IPS DF 6.9 (cell line): ENCODE data around the gene CYP4X1.
"Not testable (repeated sequence)": the region's sequence is repeated elsewhere in the genome, so short reads cannot be mapped to it uniquely, and the experiment has no call there.

Source experiments
- DNase-seq: peaks from one replicate; pipeline ENCODE4 v3.0.0-alpha.2; 2013; ENCODE audit warnings: low read depth, low spot score
- H3K27ac ChIP-seq: one replicate; pipeline ENCODE4 v1.5.1; 2013; ENCODE audit warnings: low read length, control low read depth
- H3K27me3 ChIP-seq: 2 replicates; pipeline ENCODE4 v1.6.1; 2013; ENCODE audit warnings: mild to moderate bottlenecking, low read length; ENCODE audit not compliant: control insufficient read depth, insufficient read depth
- H3K36me3 ChIP-seq: 2 replicates; pipeline ENCODE4 v1.6.1; 2013; ENCODE audit warnings: low read length; ENCODE audit not compliant: control insufficient read depth, insufficient read depth
- H3K4me1 ChIP-seq: 2 replicates; pipeline ENCODE4 v1.6.1; 2013; ENCODE audit warnings: low read length; ENCODE audit not compliant: control insufficient read depth, insufficient read depth
- H3K4me3 ChIP-seq: 2 replicates; pipeline ENCODE4 v1.5.1; 2013; ENCODE audit warnings: mild to moderate bottlenecking, low read length
- H3K9me3 ChIP-seq: 2 replicates; pipeline ENCODE4 v1.6.1; 2013; ENCODE audit warnings: low read length, inconsistent platforms; ENCODE audit not compliant: control insufficient read depth, insufficient read depth
- WGBS: extraction: QIAGEN DNeasy Blood & Tissue Kit; methylation state at CpG from one replicate; pipeline ENCODE4 v1.1.7; 2013; ENCODE audit warnings: mixed read lengths, missing lambda C conversion rate; ENCODE audit not compliant: insufficient read length, insufficient coverage; 5-methylcytosine and 5-hydroxymethylcytosine counted together

CYP4X1 gene

DNA sequence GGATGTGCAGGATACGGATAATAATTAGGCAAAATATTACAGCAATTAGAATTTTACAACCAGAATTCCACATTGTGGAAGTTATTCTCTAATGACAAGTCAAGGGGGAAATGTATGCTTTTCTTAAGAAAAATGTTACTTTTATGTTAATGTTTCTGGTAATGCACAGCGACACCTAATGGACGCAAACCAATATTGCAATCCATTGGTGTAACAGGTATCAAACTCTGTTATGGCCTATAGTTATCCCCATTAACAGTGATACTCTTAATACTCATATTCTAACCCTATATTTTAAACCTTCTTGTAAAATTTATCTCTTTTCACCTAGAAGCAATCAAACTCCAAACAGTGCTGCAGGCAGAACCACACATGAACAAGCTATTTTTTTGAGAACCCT is 65.9 kb downstream of the CYP4X1 start:
- not testable (repeated sequence) for H3K4me3 ChIP-seq, H3K9me3 ChIP-seq, H3K36me3 ChIP-seq, DNase-seq, H3K27me3 ChIP-seq, H3K27ac ChIP-seq, H3K4me1 ChIP-seq
- WGBS, result no CpG with 5 or more reads among the region's 3 CpGs

DNA sequence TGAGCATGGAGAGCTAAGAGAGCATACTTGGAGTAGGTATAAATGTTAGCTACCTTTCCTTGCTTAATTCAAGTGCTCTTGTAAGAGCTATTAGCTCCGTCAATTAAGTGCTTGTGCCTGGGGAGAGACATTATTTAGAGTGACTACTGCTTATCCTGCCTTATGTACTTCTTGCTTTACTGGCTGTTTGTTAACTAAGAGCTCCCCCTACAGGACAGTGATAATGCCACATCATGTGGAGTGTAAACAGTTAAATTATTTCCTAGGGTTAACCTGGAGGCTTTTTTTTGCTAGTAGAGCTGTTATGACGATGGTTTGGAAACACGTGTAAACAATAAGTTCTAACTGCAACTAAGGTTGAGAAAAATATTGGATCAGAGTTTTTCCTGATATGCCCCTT is 68.0 kb downstream of the CYP4X1 start:
- H3K4me1 ChIP-seq, H3K27ac ChIP-seq, H3K9me3 ChIP-seq, H3K36me3 ChIP-seq, H3K4me3 ChIP-seq, DNase-seq, H3K27me3 ChIP-seq: not testable (repeated sequence)
- WGBS, result no CpG with 5 or more reads among the region's 3 CpGs
